SK-N-SH (cell line): ENCODE results near the gene MGAT5. TPM values are rescaled to one million over a fixed set of nuclear protein-coding genes. Genes with fewer than 3 reads are reported as not detected.

Experiments
- CTCF ChIA-PET: fragments of 300-600, 350-600 bp; formaldehyde crosslinking; extraction: SDS; loops from one replicate; lab custom pipeline; 2021; lab: Yijun Ruan, JAX
- POLR2A ChIA-PET: fragments of 350-600 bp; sonication (Branson Sonifier 250); formaldehyde crosslinking; extraction: SDS; loops from one replicate; lab custom pipeline; 2020; ENCODE audit warnings: antibody characterized with exemption, inconsistent platforms; lab: Yijun Ruan, JAX
- DNase-seq: peaks from one replicate; pipeline ENCODE4 v3.0.0; 2012
- H2AFZ ChIP-seq: fragments of 200-600 bp; sonication (generic); 2 replicates; pipeline ENCODE4 v1.8.1; 2016; ENCODE audit warnings: antibody characterized with exemption, mild to moderate bottlenecking, low read depth
- H3F3A ChIP-seq: fragments of 200-600 bp; sonication (generic); replicated peaks from 2 replicates; pipeline ENCODE3; 2016; ENCODE audit warnings: antibody characterized with exemption, mild to moderate bottlenecking; ENCODE audit not compliant: insufficient read depth
- H3K27ac ChIP-seq, 2 experiments: fragments of 200-500 bp in 1 of 2; fragments of 200-600 bp in 1 of 2; sonication (Bioruptor generic) in 1 of 2; sonication (generic), shearing (Covaris generic) in 1 of 2; 2 replicates each; pipeline versions ENCODE4 v1.5.1 to v1.6.1; 2014 to 2016; ENCODE audit warnings: low read depth in 2 of 2, inconsistent platforms in 1 of 2, low read length in 1 of 2, mild to moderate bottlenecking in 1 of 2, mixed read lengths in 1 of 2
- H3K27me3 ChIP-seq: fragments of 200-600 bp; sonication (generic), shearing (Covaris generic); 2 replicates; pipeline ENCODE4 v1.6.1; 2016; ENCODE audit warnings: mixed run types; ENCODE audit not compliant: insufficient read depth
- H3K36me3 ChIP-seq, 2 experiments: fragments of 200-500 bp in 1 of 2; fragments of 200-600 bp in 1 of 2; sonication (Bioruptor generic) in 1 of 2; sonication (generic) in 1 of 2; replicated peaks in 1 of 2; 2 replicates each; pipeline versions ENCODE3 to v1.5.1; 2014 to 2016; ENCODE audit warnings: low read length in 1 of 2, mild to moderate bottlenecking in 1 of 2; ENCODE audit not compliant: insufficient read depth in 2 of 2, control insufficient read depth in 1 of 2
- H3K4me1 ChIP-seq, 2 experiments: fragments of 200-500 bp in 1 of 2; fragments of 200-600 bp in 1 of 2; sonication (Bioruptor generic) in 1 of 2; sonication (generic), shearing (Covaris generic) in 1 of 2; 2 replicates each; pipeline versions ENCODE4 v1.5.1 to v1.6.1; 2014 to 2016; ENCODE audit warnings: low read depth in 1 of 2, low read length in 1 of 2, mixed run types in 1 of 2; ENCODE audit not compliant: insufficient read depth in 2 of 2, control insufficient read depth in 1 of 2
- H3K4me2 ChIP-seq: fragments of 200-600 bp; sonication (generic), shearing (Covaris generic); 2 replicates; pipeline ENCODE4 v1.6.1; 2017; ENCODE audit warnings: mixed run types
- H3K4me3 ChIP-seq, 2 experiments: fragments of 200-500 bp in 1 of 2; fragments of 200-600 bp in 1 of 2; sonication (Bioruptor generic) in 1 of 2; sonication (generic), shearing (Covaris generic) in 1 of 2; 2 replicates each; pipeline versions ENCODE4 v1.5.1 to v1.8.1; 2014 to 2016; ENCODE audit warnings: low read depth in 2 of 2, inconsistent platforms in 1 of 2, low read length in 1 of 2, mild to moderate bottlenecking in 1 of 2, mixed read lengths in 1 of 2, moderate library complexity in 1 of 2
- H3K79me2 ChIP-seq: fragments of 200-600 bp; sonication (generic); 2 replicates; pipeline ENCODE4 v1.8.1; 2017; ENCODE audit warnings: mild to moderate bottlenecking; ENCODE audit not compliant: insufficient read depth
- H3K9ac ChIP-seq: fragments of 200-600 bp; sonication (generic); 2 replicates; pipeline ENCODE4 v1.6.1; 2017; ENCODE audit warnings: mixed run types
- H3K9me2 ChIP-seq: fragments of 200-600 bp; sonication (generic); 2 replicates; pipeline ENCODE4 v1.6.1; 2017; ENCODE audit warnings: mixed run types
- H3K9me3 ChIP-seq: fragments of 200-600 bp; sonication (generic); 2 replicates; pipeline ENCODE4 v1.6.1; 2017; ENCODE audit warnings: mixed run types, mild to moderate bottlenecking, moderate library complexity
- H4K20me1 ChIP-seq: fragments of 200-600 bp; sonication (generic); 2 replicates; pipeline ENCODE4 v1.6.1; 2017; ENCODE audit warnings: mild to moderate bottlenecking, mixed run types; ENCODE audit not compliant: insufficient read depth
- CHD2 ChIP-seq: fragments of 150-350 bp; IDR thresholded peaks from 2 replicates; pipeline ENCODE4 v1.6.1; 2018; ENCODE audit warnings: low read length; ENCODE audit not compliant: partially characterized antibody
- ELF1 ChIP-seq: IDR thresholded peaks from 2 replicates; pipeline ENCODE4 v1.4.0; 2012
- EP300 ChIP-seq, 2 experiments: IDR thresholded peaks; 2 replicates each; pipeline versions ENCODE4 v1.4.0 to v1.6.1; 2012; ENCODE audit warnings: borderline replicate concordance in 1 of 2, low read depth in 1 of 2, low read length in 1 of 2
- EZH2phosphoT487 ChIP-seq: fragments of 200-600 bp; sonication (generic); IDR thresholded peaks from 2 replicates; pipeline ENCODE4 v1.6.1; 2017; ENCODE audit warnings: low read depth, mixed run types, mild to moderate bottlenecking, antibody characterized with exemption, moderate library complexity, borderline replicate concordance
- FOXJ3 ChIP-seq: sonication (generic); formaldehyde crosslinking; IDR thresholded peaks from 2 replicates; pipeline ENCODE4 v1.5.1; 2020; ENCODE audit warnings: mild to moderate bottlenecking, missing genetic modification reagents
- GATA2 ChIP-seq: sonication (generic); formaldehyde crosslinking; IDR thresholded peaks from 2 replicates; pipeline ENCODE4 v1.5.0; 2020; ENCODE audit warnings: mild to moderate bottlenecking, missing genetic modification reagents
- JUND ChIP-seq: IDR thresholded peaks from 2 replicates; pipeline ENCODE4 v1.4.0; 2012
- MXI1 ChIP-seq: IDR thresholded peaks from 2 replicates; pipeline ENCODE4 v1.6.1; 2012; ENCODE audit warnings: mild to moderate bottlenecking, low read depth, low read length, improper control_type of control experiment
- NFIC ChIP-seq: IDR thresholded peaks from 2 replicates; pipeline ENCODE4 v1.4.0; 2012; ENCODE audit warnings: borderline replicate concordance
- RAD21 ChIP-seq: IDR thresholded peaks from 2 replicates; pipeline ENCODE4 v1.6.1; 2012; ENCODE audit warnings: mild to moderate bottlenecking, low read length
- RCOR1 ChIP-seq: fragments of 150-350 bp; IDR thresholded peaks from 2 replicates; pipeline ENCODE4 v1.6.1; 2017; ENCODE audit warnings: antibody characterized with exemption, low read length
- RFX5 ChIP-seq: IDR thresholded peaks from 2 replicates; pipeline ENCODE4 v1.6.1; 2012; ENCODE audit warnings: mild to moderate bottlenecking, improper control_type of control experiment, low read length
- RXRA ChIP-seq: IDR thresholded peaks from 2 replicates; pipeline ENCODE4 v1.4.0; 2012; ENCODE audit warnings: low read depth, mild to moderate bottlenecking, borderline replicate concordance
- SMC3 ChIP-seq: IDR thresholded peaks from 2 replicates; pipeline ENCODE4 v1.6.1; 2012; ENCODE audit warnings: low read depth, low read length, improper control_type of control experiment
- TAF1 ChIP-seq: IDR thresholded peaks from 2 replicates; pipeline ENCODE4 v1.6.1; 2012; ENCODE audit warnings: low read depth, mild to moderate bottlenecking, low read length, moderate library complexity, borderline replicate concordance
- TCF12 ChIP-seq: IDR thresholded peaks from 2 replicates; pipeline ENCODE4 v1.4.0; 2012
- TEAD4 ChIP-seq: IDR thresholded peaks from 2 replicates; pipeline ENCODE4 v1.4.0; 2012; ENCODE audit warnings: mild to moderate bottlenecking, borderline replicate concordance; ENCODE audit not compliant: insufficient read depth
- USF1 ChIP-seq: IDR thresholded peaks from 2 replicates; pipeline ENCODE4 v1.4.0; 2012; ENCODE audit warnings: low read depth, borderline replicate concordance
- WGBS: methylation state at CpG from one replicate; pipeline ENCODE4 v1.1.6; 2017; ENCODE audit warnings: low lambda C conversion rate; 5-methylcytosine and 5-hydroxymethylcytosine counted together
- polyA plus RNA-seq, 3 experiments: library from polyadenylated mRNA; depleted of rRNA; stranded (reverse); fragments of >200 nt; gene quantifications; 2 replicates each; pipeline ENCODE4 v1.2.3, GENCODE V29; 2012
- TF ChIP-seq, protein P1 (sequence below): IDR thresholded peaks from 2 replicates; pipeline ENCODE4 v1.6.1; 2012; ENCODE audit warnings: mild to moderate bottlenecking, low read depth, low read length, moderate library complexity
- TF ChIP-seq, protein P2 (sequence below): IDR thresholded peaks from 2 replicates; pipeline ENCODE4 v1.4.0; 2012; ENCODE audit warnings: low read depth

The MGAT5 gene
- polyA plus RNA-seq, 1 of the 3 experiments (the other 2 are of a cell fraction), result 18.2 TPM

GRCh38 chr2:134333646-134334189, 79.8 kb downstream of the MGAT5 start:
- WGBS, result 60% methylated on average over 3 of the region's 3 CpGs
- no peaks in the 10 kb centered on the region for H3K27me3 ChIP-seq
- H3K4me3 ChIP-seq, result no peak overlapping the region
- H2AFZ ChIP-seq, result no peak overlapping the region
- peak in 1 of 2 experiments; percentile 56; a peak in 1 of 4 replicates for TF ChIP-seq EP300 (IDR thresholded peaks at IDR 0.05; ENCODE audit: borderline replicate concordance in 1 of 2, low read depth in 1 of 2, low read length in 1 of 2)
- TF ChIP-seq RAD21, result peak; percentile 20
- no peak for TF ChIP-seq RCOR1
- no peaks in the 10 kb centered on the region for H3K9me2 ChIP-seq
- H3F3A ChIP-seq, result peaks cover 3% of the 10 kb centered on the region
- peaks cover 0 to 4% of the 10 kb centered on the region in 2 experiments for H3K36me3 ChIP-seq
- H3K9ac ChIP-seq, result no peak overlapping the region
- peak overlapping the region in 1 of 2 experiments; percentile 100; a peak in 2 of 4 replicates for H3K27ac ChIP-seq
- no peaks in the 10 kb centered on the region for H3K79me2 ChIP-seq
- ChIA-PET CTCF (interaction anchor here (0.6 to 4.9 kb wide), 4 partner anchors 28 to 215 kb away, joined by 4 to 30 read pairs (median 20); no protein-coding TSS in a partner anchor), POLR2A (interaction anchor here (0.6 to 2.2 kb wide), 2 partner anchors 83 to 213 kb away, joined by 3 to 5 read pairs; no protein-coding TSS in a partner anchor)
- H3K4me1 ChIP-seq, result peaks cover 0 to 33% of the 10 kb centered on the region in 2 experiments; a peak in 2 of 4 replicates
- no peaks in the 10 kb centered on the region for H3K9me3 ChIP-seq
- DNase-seq, result no peak
- no peaks in the 10 kb centered on the region for H4K20me1 ChIP-seq
- H3K4me2 ChIP-seq, result no peak overlapping the region

DNA sequence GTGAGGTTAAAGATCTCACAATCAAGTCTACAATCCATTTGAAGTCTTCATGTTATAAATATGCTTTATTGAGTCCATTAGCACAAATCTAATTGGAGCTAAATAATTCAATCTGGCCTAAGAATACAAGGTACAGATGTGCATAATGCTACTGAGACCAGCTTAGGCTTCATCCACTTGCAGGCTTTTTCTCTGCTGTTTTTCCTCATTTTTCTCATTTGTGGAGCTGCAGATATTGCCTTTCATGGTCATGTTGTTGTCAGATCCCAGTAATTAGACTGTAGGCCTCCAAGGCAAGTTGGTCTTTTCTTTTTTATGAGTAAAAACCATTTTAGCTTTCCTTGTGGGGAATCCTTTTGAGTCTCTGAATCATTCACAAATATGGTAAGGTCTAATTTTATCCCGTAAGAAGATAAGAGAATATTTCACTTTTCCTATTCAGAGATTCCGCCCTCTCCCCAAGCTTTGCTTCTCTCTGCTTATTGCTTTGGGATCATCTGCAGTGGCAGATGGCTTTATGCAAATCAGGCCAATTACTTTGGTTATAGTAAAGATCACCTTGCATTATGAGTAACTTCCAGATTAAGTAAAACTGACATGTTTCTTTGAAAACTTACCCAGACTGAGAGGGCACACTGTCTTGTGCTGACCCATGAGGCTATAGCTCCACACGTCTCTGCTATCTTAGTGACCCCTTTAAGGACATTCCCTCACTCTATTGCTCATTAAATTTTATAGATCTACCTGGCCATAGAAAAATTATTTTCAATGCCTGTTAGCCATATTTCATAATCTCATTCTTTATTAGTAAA, 80.9 kb downstream of the MGAT5 start:
- no peak overlapping the region for H3K9ac ChIP-seq
- TF ChIP-seq, protein P1, sequence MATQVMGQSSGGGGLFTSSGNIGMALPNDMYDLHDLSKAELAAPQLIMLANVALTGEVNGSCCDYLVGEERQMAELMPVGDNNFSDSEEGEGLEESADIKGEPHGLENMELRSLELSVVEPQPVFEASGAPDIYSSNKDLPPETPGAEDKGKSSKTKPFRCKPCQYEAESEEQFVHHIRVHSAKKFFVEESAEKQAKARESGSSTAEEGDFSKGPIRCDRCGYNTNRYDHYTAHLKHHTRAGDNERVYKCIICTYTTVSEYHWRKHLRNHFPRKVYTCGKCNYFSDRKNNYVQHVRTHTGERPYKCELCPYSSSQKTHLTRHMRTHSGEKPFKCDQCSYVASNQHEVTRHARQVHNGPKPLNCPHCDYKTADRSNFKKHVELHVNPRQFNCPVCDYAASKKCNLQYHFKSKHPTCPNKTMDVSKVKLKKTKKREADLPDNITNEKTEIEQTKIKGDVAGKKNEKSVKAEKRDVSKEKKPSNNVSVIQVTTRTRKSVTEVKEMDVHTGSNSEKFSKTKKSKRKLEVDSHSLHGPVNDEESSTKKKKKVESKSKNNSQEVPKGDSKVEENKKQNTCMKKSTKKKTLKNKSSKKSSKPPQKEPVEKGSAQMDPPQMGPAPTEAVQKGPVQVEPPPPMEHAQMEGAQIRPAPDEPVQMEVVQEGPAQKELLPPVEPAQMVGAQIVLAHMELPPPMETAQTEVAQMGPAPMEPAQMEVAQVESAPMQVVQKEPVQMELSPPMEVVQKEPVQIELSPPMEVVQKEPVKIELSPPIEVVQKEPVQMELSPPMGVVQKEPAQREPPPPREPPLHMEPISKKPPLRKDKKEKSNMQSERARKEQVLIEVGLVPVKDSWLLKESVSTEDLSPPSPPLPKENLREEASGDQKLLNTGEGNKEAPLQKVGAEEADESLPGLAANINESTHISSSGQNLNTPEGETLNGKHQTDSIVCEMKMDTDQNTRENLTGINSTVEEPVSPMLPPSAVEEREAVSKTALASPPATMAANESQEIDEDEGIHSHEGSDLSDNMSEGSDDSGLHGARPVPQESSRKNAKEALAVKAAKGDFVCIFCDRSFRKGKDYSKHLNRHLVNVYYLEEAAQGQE, result no peak
- no peak for TF ChIP-seq USF1
- peak; percentile 52 for TF ChIP-seq RAD21
- peak; percentile 38; the same call in 1 of the 2 replicates for TF ChIP-seq TCF12
- no peak for TF ChIP-seq RXRA
- TF ChIP-seq EP300 (IDR thresholded peaks at IDR 0.05; ENCODE audit: borderline replicate concordance in 1 of 2, low read depth in 1 of 2, low read length in 1 of 2), result peak in 1 of 2 experiments; percentile 91; a peak in 2 of 4 replicates
- no peak for TF ChIP-seq TAF1
- TF ChIP-seq, protein P2, sequence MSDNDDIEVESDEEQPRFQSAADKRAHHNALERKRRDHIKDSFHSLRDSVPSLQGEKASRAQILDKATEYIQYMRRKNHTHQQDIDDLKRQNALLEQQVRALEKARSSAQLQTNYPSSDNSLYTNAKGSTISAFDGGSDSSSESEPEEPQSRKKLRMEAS, result no peak
- peak; percentile 72; the same call in 1 of the 2 replicates for TF ChIP-seq MXI1
- peak; percentile 19; the same call in 1 of the 2 replicates for TF ChIP-seq SMC3
- peak; percentile 42 for TF ChIP-seq GATA2 (CRISPR knock-in tag)
- TF ChIP-seq NFIC, result no peak
- peak; percentile 87 for TF ChIP-seq RCOR1
- no peak for TF ChIP-seq JUND
- no peak for TF ChIP-seq ELF1
- TF ChIP-seq RFX5, result no peak
- TF ChIP-seq FOXJ3 (CRISPR knock-in tag), result peak; percentile 40; the same call in 1 of the 2 replicates
- peak; percentile 85 for TF ChIP-seq CHD2
- no peak for TF ChIP-seq TEAD4
- TF ChIP-seq EZH2phosphoT487, result no peak
- no peaks in the 10 kb centered on the region for H3K79me2 ChIP-seq
- H4K20me1 ChIP-seq, result no peaks in the 10 kb centered on the region
- H3K4me3 ChIP-seq, result no peak overlapping the region
- H3K9me3 ChIP-seq, result no peaks in the 10 kb centered on the region
- DNase-seq, result peak; percentile 16
- no peak overlapping the region for H3K4me2 ChIP-seq
- ChIA-PET CTCF (interaction anchor here (0.8 to 4.9 kb wide), 12 partner anchors 11 to 450 kb away, joined by 3 to 30 read pairs (median 4); no protein-coding TSS in a partner anchor), POLR2A (interaction anchor here (0.7 to 2.5 kb wide), 5 partner anchors 10 to 214 kb away, joined by 3 to 13 read pairs (median 4); no protein-coding TSS in a partner anchor)
- H3K4me1 ChIP-seq, result peaks cover 0 to 37% of the 10 kb centered on the region in 2 experiments; a peak in 2 of 4 replicates
- H2AFZ ChIP-seq, result no peak overlapping the region
- H3F3A ChIP-seq, result peaks cover 3% of the 10 kb centered on the region
- H3K27ac ChIP-seq, result peak overlapping the region in 1 of 2 experiments; percentile 100; a peak in 2 of 4 replicates
- H3K36me3 ChIP-seq, result peaks cover 2 to 4% of the 10 kb centered on the region in 2 experiments
- no peaks in the 10 kb centered on the region for H3K9me2 ChIP-seq
- H3K27me3 ChIP-seq, result no peaks in the 10 kb centered on the region
- WGBS, result 59% methylated on average over 3 of the region's 3 CpGs
